K562 (cell line): Measurements from ENCODE around the gene RITA1. TPM values are rescaled to one million over a fixed set of nuclear protein-coding genes. Genes with fewer than 3 reads are reported as not detected.

Experiments
- ARID1B ChIP-seq: fragments of 450-650 bp; IDR thresholded peaks from 2 replicates; pipeline ENCODE4 v1.6.1; 2016; ENCODE audit warnings: antibody characterized with exemption, mild to moderate bottlenecking, inconsistent platforms
- ATF1 ChIP-seq, 2 experiments: fragments of 450-650 bp in 1 of 2; IDR thresholded peaks; 2 replicates each; pipeline ENCODE4 v1.6.1; 2016; ENCODE audit warnings: missing compliant biosample characterization in 1 of 2, missing genetic modification characterization in 1 of 2
- ATF7 ChIP-seq: fragments of 450-650 bp; IDR thresholded peaks from 2 replicates; pipeline ENCODE4 v1.7.1; 2014; ENCODE audit warnings: mild to moderate bottlenecking, moderate library complexity
- BHLHE40 ChIP-seq: IDR thresholded peaks from 2 replicates; pipeline ENCODE4 v1.6.1; 2011; ENCODE audit warnings: low read length, improper control_type of control experiment
- C11orf30 ChIP-seq: fragments of 450-650 bp; IDR thresholded peaks from 2 replicates; pipeline ENCODE4 v1.6.1; 2016; ENCODE audit warnings: low read depth, mild to moderate bottlenecking
- CBFA2T3 ChIP-seq: fragments of 450-650 bp; IDR thresholded peaks from 2 replicates; pipeline ENCODE4 v1.6.1; 2017
- CREM ChIP-seq: IDR thresholded peaks from 2 replicates; pipeline ENCODE4 v1.6.1; 2014; ENCODE audit warnings: antibody characterized with exemption, low read depth
- CTCF ChIP-seq, 3 experiments: IDR thresholded peaks in 2 of 3; conservative IDR thresholded peaks in 1 of 3; 2 replicates each; pipeline ENCODE4 v1.5.1; 2011 to 2012; ENCODE audit warnings: low read length in 3 of 3, mild to moderate bottlenecking in 3 of 3, control low read depth in 2 of 3, improper control_type of control experiment in 1 of 3, inconsistent platforms in 1 of 3, low read depth in 1 of 3, mixed read lengths in 1 of 3, moderate library complexity in 1 of 3; ENCODE audit not compliant: insufficient read depth in 2 of 3
- EGR1 ChIP-seq: fragments of 450-650 bp; conservative IDR thresholded peaks from 2 replicates; pipeline ENCODE4 v1.6.1; 2017; ENCODE audit warnings: mild to moderate bottlenecking
- HDAC2 ChIP-seq: fragments of 450-650 bp; IDR thresholded peaks from 2 replicates; pipeline ENCODE4 v1.6.1; 2016; ENCODE audit warnings: mild to moderate bottlenecking
- MAFF ChIP-seq: IDR thresholded peaks from 2 replicates; pipeline ENCODE4 v1.6.1; 2012; ENCODE audit warnings: low read length, improper control_type of control experiment
- MAFG ChIP-seq: fragments of 450-650 bp; conservative IDR thresholded peaks from 2 replicates; pipeline ENCODE4 v1.6.1; 2016; ENCODE audit warnings: missing genetic modification characterization, missing compliant biosample characterization
- NFE2 ChIP-seq: IDR thresholded peaks from 2 replicates; pipeline ENCODE4 v1.6.1; 2014; ENCODE audit warnings: antibody characterized with exemption, low read depth
- NRF1 ChIP-seq, 2 experiments: fragments of 450-650 bp; IDR thresholded peaks in 1 of 2; conservative IDR thresholded peaks in 1 of 2; 2 replicates each; pipeline ENCODE4 v1.6.1; 2014; ENCODE audit warnings: mild to moderate bottlenecking in 2 of 2
- PHF8 ChIP-seq: fragments of 200-600 bp; sonication (generic); IDR thresholded peaks from 2 replicates; pipeline ENCODE4 v1.6.1; 2012; ENCODE audit warnings: mixed run types, mild to moderate bottlenecking, inconsistent platforms, low read length, moderate library complexity, borderline replicate concordance
- POLR3G ChIP-seq: IDR thresholded peaks from 2 replicates; pipeline ENCODE4 v1.6.1; 2011; ENCODE audit not compliant: insufficient read length, insufficient replicate concordance; ENCODE audit errors: extremely low read depth
- SMARCE1 ChIP-seq: fragments of 450-650 bp; IDR thresholded peaks from 2 replicates; pipeline ENCODE4 v1.7.1; 2016; ENCODE audit warnings: mild to moderate bottlenecking
- SOX6 ChIP-seq: fragments of 450-650 bp; IDR thresholded peaks from 2 replicates; pipeline ENCODE4 v1.6.1; 2014; ENCODE audit warnings: mild to moderate bottlenecking
- TAF9B ChIP-seq: fragments of 450-650 bp; IDR thresholded peaks from 2 replicates; pipeline ENCODE4 v1.6.1; 2018; ENCODE audit warnings: mild to moderate bottlenecking; ENCODE audit not compliant: partially characterized antibody
- TBL1XR1 ChIP-seq, 2 experiments: IDR thresholded peaks; 2 replicates each; pipeline ENCODE4 v1.6.1; 2012; ENCODE audit warnings: improper control_type of control experiment in 2 of 2, low read length in 2 of 2, mild to moderate bottlenecking in 1 of 2
- U2AF2 ChIP-seq: fragments of 200-400 bp; formaldehyde crosslinking; optimal IDR thresholded peaks from 2 replicates; pipeline ENCODE3; 2017; ENCODE audit warnings: low read depth, mild to moderate bottlenecking, low read length
- VEZF1 ChIP-seq: fragments of 200-800 bp; sonication (Bioruptor generic); IDR thresholded peaks from 2 replicates; pipeline ENCODE4 v1.6.1; 2017; ENCODE audit warnings: missing genetic modification characterization, missing compliant biosample characterization
- ZNF23 ChIP-seq: fragments of 250-450 bp; sonication (Bioruptor Pico); IDR thresholded peaks from 2 replicates; pipeline ENCODE4 v1.4.0; 2020; ENCODE audit warnings: mild to moderate bottlenecking
- ZNF263 ChIP-seq: sonication (generic); formaldehyde crosslinking; IDR thresholded peaks from 2 replicates; pipeline ENCODE4 v1.8.0; 2022; ENCODE audit warnings: mild to moderate bottlenecking, missing genetic modification reagents, borderline replicate concordance
- ZNF384 ChIP-seq: IDR thresholded peaks from 2 replicates; pipeline ENCODE4 v1.6.1; 2012; ENCODE audit warnings: low read depth, low read length, improper control_type of control experiment
- ZNF707 ChIP-seq: fragments of 250-450 bp; sonication (Bioruptor Pico); conservative IDR thresholded peaks from 2 replicates; pipeline ENCODE4 v1.8.0; 2022; ENCODE audit warnings: inconsistent platforms, mild to moderate bottlenecking, moderate library complexity
- polyA plus RNA-seq, 8 experiments: library from polyadenylated mRNA; depleted of rRNA in 4 of 8; stranded (reverse) in 5 of 8; unstranded in 3 of 8; fragments of >200 nt; fragmentation: Nextera tagmentation in 2 of 8; fragmentation: Illumina TruSeq in 1 of 8; extraction: Ambion mirVana in 2 of 8; extraction: Trizol in 1 of 8; gene quantifications; 2 replicates each; pipeline versions ENCODE4 v1.2.1 to v1.2.3, GENCODE V29; 2011 to 2014; ENCODE audit warnings: inconsistent platforms in 1 of 8, missing spikeins in 1 of 8
- total RNA-seq, 7 experiments: library from RNA; depleted of rRNA in 6 of 7; stranded (reverse); fragments of >200 nt in 6 of 7; fragmentation: Illumina TruSeq in 2 of 7; extraction: Trizol in 2 of 7; gene quantifications; 2 replicates each; pipeline versions ENCODE4 v1.2.1 to v1.2.3, GENCODE V29; 2011 to 2021; ENCODE audit warnings: low replicate concordance in 1 of 7

The RITA1 gene
- total and polyA plus RNA-seq, 9 of the 15 experiments (the other 6 are each of a cell fraction or from before 2014, with no cell fraction given): 2.8 to 40.4 (median 18.0) TPM

- TF ChIP-seq ARID1B (peak; percentile 41), ATF1 (CRISPR knock-in tag; IDR thresholded peaks at IDR 0.05) (no peak), ATF1 (tag; IDR thresholded peaks at IDR 0.05) (peak; percentile 60), HDAC2 (0 out of 2 replicates have a peak, but pooled peaks have one; percentile 18), CREM (peak; percentile 78), C11orf30 (peak; percentile 58), ZNF263 (no peak), MAFF (0 out of 2 replicates have a peak, but pooled peaks have one; percentile 41), POLR3G (no peak), ZNF707 (CRISPR knock-in tag) (no peak), SMARCE1 (peak; percentile 60; the same call in 1 of the 2 replicates), CBFA2T3 (peak; percentile 22; the same call in 1 of the 2 replicates), ZNF384 (no peak), EGR1 (peak; percentile 91), U2AF2 (no peak), ATF7 (0 out of 2 replicates have a peak, but pooled peaks have one; percentile 27), TAF9B (no peak), ZNF23 (no peak), BHLHE40 (peak; percentile 28; the same call in 1 of the 2 replicates), SOX6 (peak; percentile 21; the same call in 1 of the 2 replicates), CTCF (IDR thresholded peaks at IDR 0.05 in 2 of 3, conservative IDR thresholded peaks at IDR 0.05 in 1 of 3; ENCODE audit: insufficient read depth in 2 of 3, low read depth in 1 of 3, low read length in 3 of 3) (no peak), NRF1 (conservative IDR thresholded peaks at IDR 0.05 in 1 of 2, IDR thresholded peaks at IDR 0.05 in 1 of 2) (no peak), TBL1XR1 (IDR thresholded peaks at IDR 0.05; ENCODE audit: low read length in 2 of 2) (no peak), NFE2 (peak; percentile 29; the same call in 1 of the 2 replicates), VEZF1 (CRISPR knock-in tag) (peak; percentile 30; the same call in 1 of the 2 replicates), PHF8 (no peak), MAFG (tag) (peak; percentile 83)
Observed at GRCh38 chr12:113136128-113136989, 49.2 kb upstream of the RITA1 start (continued).
